GM19240 (cell line): ENCODE data around the gene SLC22A14.

ENCODE experiments used
- DNase-seq: peaks from one replicate; pipeline ENCODE4 v3.0.0; 2011; ENCODE audit warnings: low spot score; ENCODE audit not compliant: insufficient read length

SLC22A14 gene

GRCh38 chr3:38343797-38344594, 61.9 kb downstream of the SLC22A14 start:
- DNase-seq, result no peak

- DNase-seq, result no peak
These were observed 63.9 kb downstream of the SLC22A14 start for GRCh38 chr3:38345879-38346586.

- peak; percentile 81 for DNase-seq
These were observed 64.7 kb downstream of the SLC22A14 start, which contains the start of gene XYLB for GRCh38 chr3:38346587-38347410. Gene XYLB, plus strand, starts transcription at chr3:38346785. Its CDS starts 84 bp downstream, at chr3:38346869.

GRCh38 chr3:38347421-38348200, 65.5 kb downstream of the SLC22A14 start:
- DNase-seq, result no peak

GRCh38 chr3:38348903-38349302, 66.8 kb downstream of the SLC22A14 start:
- no peak for DNase-seq

- DNase-seq, result no peak
These were observed 67.7 kb downstream of the SLC22A14 start for GRCh38 chr3:38349684-38350359.

GRCh38 chr3:38353151-38353550, 71.1 kb downstream of the SLC22A14 start:
- no peak for DNase-seq

- DNase-seq, result no peak
These were observed 72.7 kb downstream of the SLC22A14 start for GRCh38 chr3:38354588-38355330.

GRCh38 chr3:38359038-38359437, 76.9 kb downstream of the SLC22A14 start:
- no peak for DNase-seq

- no peak for DNase-seq
These were observed 78.3 kb downstream of the SLC22A14 start for GRCh38 chr3:38360345-38360744.

- DNase-seq, result no peak
These were observed 79.4 kb downstream of the SLC22A14 start for GRCh38 chr3:38361496-38361895.

- no peak for DNase-seq
These were observed 80.7 kb downstream of the SLC22A14 start for GRCh38 chr3:38362825-38363224.

GRCh38 chr3:38364721-38365400, 82.8 kb downstream of the SLC22A14 start:
- no peak for DNase-seq

GRCh38 chr3:38365469-38366062, 83.5 kb downstream of the SLC22A14 start:
- no peak for DNase-seq

- no peak for DNase-seq
These were observed 84.0 kb downstream of the SLC22A14 start for GRCh38 chr3:38366082-38366481.

GRCh38 chr3:38367779-38368178, 85.7 kb downstream of the SLC22A14 start:
- DNase-seq, result no peak
